ENCODE measurements around the gene G0S2.

DNA sequence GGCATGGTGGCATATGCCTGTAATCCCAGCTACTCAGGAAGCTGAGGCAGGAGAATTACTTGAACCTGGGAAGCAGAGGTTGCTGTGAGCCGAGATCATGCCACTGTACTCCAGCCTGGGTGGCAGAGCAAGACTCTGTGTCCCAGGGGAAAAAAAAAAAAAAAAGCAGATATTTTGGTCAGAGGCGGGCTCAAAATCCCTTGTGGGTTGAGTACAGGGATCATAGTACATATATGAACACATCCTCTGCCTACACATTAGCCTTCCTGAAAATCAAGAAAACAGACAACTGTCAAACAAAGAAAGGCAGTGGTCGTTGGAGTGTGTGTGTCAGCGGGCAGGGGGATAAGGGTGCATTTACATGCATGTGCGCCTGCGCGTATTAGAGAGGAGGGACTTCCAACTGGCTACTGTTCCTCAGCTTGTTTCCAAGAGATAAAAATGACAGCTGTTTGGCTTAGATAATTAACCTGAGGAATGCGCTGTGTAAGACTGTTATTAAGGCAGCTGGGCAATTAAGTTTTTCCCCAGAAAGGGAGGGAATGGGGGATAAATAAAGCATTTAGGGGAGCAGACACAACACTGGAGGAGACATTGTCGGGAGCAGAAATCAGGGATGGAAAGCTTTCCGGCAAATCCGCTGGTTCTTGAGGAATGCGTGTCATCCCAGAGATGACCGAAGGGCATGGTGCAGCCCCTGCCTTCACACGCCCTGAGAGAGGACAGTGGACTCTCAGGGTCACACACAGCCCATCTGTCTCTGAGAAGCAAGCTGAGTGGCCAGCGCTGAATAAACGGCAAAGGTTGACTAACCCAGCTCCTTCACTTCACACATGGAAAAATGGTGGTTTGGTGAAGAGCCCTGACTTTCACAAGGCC is 29.4 kb upstream of the G0S2 start:
- no peak for TF ChIP-seq POLR2A (IDR thresholded peaks at IDR 0.05)
- TF ChIP-seq CTCF (IDR thresholded peaks at IDR 0.05) = no peak
